GM21723 (cell line): ENCODE results near the gene COPS6.
A peak's percentile ranks its signal among the peaks of the same experiment; 100 is the strongest.

Experiments used
- ATAC-seq: cut with Tn5 transposase; IDR thresholded peaks from one replicate; pipeline ENCODE4 v1.9.1; 2021; ENCODE audit warnings: mild to moderate bottlenecking, moderate library complexity; ENCODE audit not compliant: unreplicated experiment

COPS6 gene

GRCh38 chr7:100079024-100079560 is 9.7 kb upstream of the COPS6 start:
- ATAC-seq: no peak

- no peak for ATAC-seq
Observed at GRCh38 chr7:100080907-100081534, 7.7 kb upstream of the COPS6 start.

- peak; percentile 83 for ATAC-seq
Observed at GRCh38 chr7:100081535-100082102, 7.2 kb upstream of the COPS6 start, which contains the start of gene ZNF3. ZNF3 (minus strand) TSS chr7:100081723; CDS start chr7:100077357, 4,366 bp downstream.

GRCh38 chr7:100082978-100083377 is 5.8 kb upstream of the COPS6 start:
- ATAC-seq: no peak

- ATAC-seq: no peak
Observed at GRCh38 chr7:100085515-100085914, 3.3 kb upstream of the COPS6 start.

- no peak for ATAC-seq
Observed at GRCh38 chr7:100087055-100087750, 1.6 kb upstream of the COPS6 start.

- ATAC-seq: no peak
Observed at GRCh38 chr7:100088095-100088620, 611 bp upstream of the COPS6 start.

GRCh38 chr7:100089458-100090196 is 858 bp downstream of the COPS6 start:
- no peak for ATAC-seq

GRCh38 chr7:100090527-100091410 is 2.0 kb downstream of the COPS6 start:
- no peak for ATAC-seq

- ATAC-seq: no peak
Observed at GRCh38 chr7:100091411-100092181, 2.8 kb downstream of the COPS6 start.

GRCh38 chr7:100093054-100093453 is 4.3 kb downstream of the COPS6 start:
- no peak for ATAC-seq

GRCh38 chr7:100093498-100093897 is 4.7 kb downstream of the COPS6 start:
- no peak for ATAC-seq

GRCh38 chr7:100093925-100094486 is 5.2 kb downstream of the COPS6 start:
- no peak for ATAC-seq

GRCh38 chr7:100095289-100095688 is 6.5 kb downstream of the COPS6 start:
- no peak for ATAC-seq

GRCh38 chr7:100095704-100096103 is 6.9 kb downstream of the COPS6 start:
- no peak for ATAC-seq

- no peak for ATAC-seq
Observed at GRCh38 chr7:100098913-100099312, 10.1 kb downstream of the COPS6 start.

GRCh38 chr7:100099452-100099851 is 10.7 kb downstream of the COPS6 start:
- ATAC-seq: no peak

GRCh38 chr7:100100420-100101015 is 11.7 kb downstream of the COPS6 start:
- peak; percentile 68 for ATAC-seq
